Heart left ventricle (tissue), 13 donors: ENCODE results near the gene ZNF341.

ENCODE experiments used
- POLR2A ChIP-seq, 2 donors: fragments of 450-650 bp; IDR thresholded peaks; one replicate each; pipeline ENCODE4 v1.6.1; 2017; ENCODE audit warnings: antibody characterized with exemption in 2 of 2, mild to moderate bottlenecking in 2 of 2, moderate library complexity in 2 of 2
- TF ChIP-seq, protein P1 (sequence below), 12 donors: fragments of 200-600 bp; sonication (generic) in 4 of 12; IDR thresholded peaks; one replicate each; pipeline versions ENCODE4 v1.5.0 to v1.8.0; 2018 to 2022; ENCODE audit warnings: antibody characterized with exemption in 12 of 12, mild to moderate bottlenecking in 5 of 12
- donor health status: ischemic (EF 13 %, LVEDD 7.1; RV severe dilation, severe dysfunction).
- donor health status: DM: no; HTN: yes; CAD: no.
- donor health status: DM: no; HTN: no; CAD: no.
- donor health status: ischemic (EF 25% LVEDD 6.9; RV normal size, moderate dysfunction).
- donor health status: ischemic (EF 25% LVEDD 5.7; RV mildly dilated, moderate dysfunction).
- donor health status: ischemic (EF 35%, LVEDD 5.7; RV mildly dilated, moderate dysfunction).
- donor health status: nonischemic (EF 11% LVEDD 7.7; RV severe dilation, severe dysfunction).
- donor health status: DM: yes; HTN: yes; CAD: no.
- donor health status: PGD.
- donor health status: ischemic (EF 29% LVEDD 5.4; RV normal size, mild dysfunction).
- donor health status: nonischemic (EF 23%, LVEDD 6.1; RV moderate dilation, normal function).

DNA sequence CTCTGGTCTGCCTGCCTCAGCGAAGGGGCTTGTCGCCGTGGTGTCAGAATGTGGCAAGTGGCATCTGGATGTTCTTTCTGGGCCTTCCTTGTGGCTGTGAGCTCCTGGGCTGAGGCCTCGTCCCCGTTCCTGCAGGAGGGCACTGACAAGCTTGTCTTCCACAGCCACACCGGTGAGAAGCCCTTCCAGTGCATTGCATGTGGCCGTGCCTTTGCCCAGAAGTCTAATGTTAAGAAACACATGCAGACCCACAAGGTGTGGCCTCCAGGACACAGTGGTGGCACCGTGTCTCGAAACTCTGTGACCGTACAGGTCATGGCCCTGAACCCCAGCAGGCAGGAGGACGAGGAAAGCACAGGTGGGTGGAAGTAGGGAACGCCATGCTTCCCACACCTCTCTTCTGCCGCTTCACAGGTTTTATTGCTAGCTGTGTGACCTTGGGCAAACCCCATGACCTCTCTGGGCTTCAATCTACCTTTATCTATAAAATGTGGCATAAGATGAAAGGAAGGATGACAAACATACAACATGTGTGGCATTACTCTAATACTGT is 30.0 kb downstream of the ZNF341 start:
- no peak for TF ChIP-seq POLR2A (IDR thresholded peaks at IDR 0.05)
- TF ChIP-seq, protein P1, sequence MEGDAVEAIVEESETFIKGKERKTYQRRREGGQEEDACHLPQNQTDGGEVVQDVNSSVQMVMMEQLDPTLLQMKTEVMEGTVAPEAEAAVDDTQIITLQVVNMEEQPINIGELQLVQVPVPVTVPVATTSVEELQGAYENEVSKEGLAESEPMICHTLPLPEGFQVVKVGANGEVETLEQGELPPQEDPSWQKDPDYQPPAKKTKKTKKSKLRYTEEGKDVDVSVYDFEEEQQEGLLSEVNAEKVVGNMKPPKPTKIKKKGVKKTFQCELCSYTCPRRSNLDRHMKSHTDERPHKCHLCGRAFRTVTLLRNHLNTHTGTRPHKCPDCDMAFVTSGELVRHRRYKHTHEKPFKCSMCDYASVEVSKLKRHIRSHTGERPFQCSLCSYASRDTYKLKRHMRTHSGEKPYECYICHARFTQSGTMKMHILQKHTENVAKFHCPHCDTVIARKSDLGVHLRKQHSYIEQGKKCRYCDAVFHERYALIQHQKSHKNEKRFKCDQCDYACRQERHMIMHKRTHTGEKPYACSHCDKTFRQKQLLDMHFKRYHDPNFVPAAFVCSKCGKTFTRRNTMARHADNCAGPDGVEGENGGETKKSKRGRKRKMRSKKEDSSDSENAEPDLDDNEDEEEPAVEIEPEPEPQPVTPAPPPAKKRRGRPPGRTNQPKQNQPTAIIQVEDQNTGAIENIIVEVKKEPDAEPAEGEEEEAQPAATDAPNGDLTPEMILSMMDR (IDR thresholded peaks at IDR 0.05): no peak
